Activated CD4-positive, alpha-beta T cell treated with anti-CD3 and anti-CD28 coated beads, Interleukin-2, amount 50 U/mL, for 24 hours (primary cell): Measurements from ENCODE around the gene IRF6.

Experiments used
- DNase-seq, 2 donors: peaks; one replicate each; pipeline ENCODE4 v3.0.0-alpha.2; 2020; ENCODE audit warnings: low read depth in 1 of 2, low spot score in 1 of 2

Gene IRF6

GRCh38 chr1:209736490-209737117, 69.3 kb downstream of the IRF6 start:
- DNase-seq = no peak
